GM06990 (cell line): ENCODE results near the gene C2orf72.
"Not testable (repeated sequence)": the region's sequence is repeated elsewhere in the genome, so short reads cannot be mapped to it uniquely, and the experiment has no call there.

Experiments
- DNase-seq: peaks from one replicate; pipeline ENCODE4 v3.0.0-alpha.2; 2011; ENCODE audit not compliant: insufficient read length; ENCODE audit errors: extremely low read depth
- H3K27me3 ChIP-seq: replicated peaks from 2 replicates; pipeline ENCODE4 v1.6.0; 2011; ENCODE audit warnings: low read length; ENCODE audit not compliant: control insufficient read depth, insufficient read depth
- H3K36me3 ChIP-seq: 2 replicates; pipeline ENCODE4 v1.5.1; 2011; ENCODE audit warnings: low read length; ENCODE audit not compliant: control insufficient read depth, insufficient read depth
- H3K4me3 ChIP-seq: replicated peaks from 2 replicates; pipeline ENCODE4 v1.5.1; 2011; ENCODE audit warnings: low read depth, mild to moderate bottlenecking, control low read depth, low read length
- TF ChIP-seq, protein P1 (sequence below): IDR thresholded peaks from 2 replicates; pipeline ENCODE4 v1.5.1; 2011; ENCODE audit warnings: low read length, control low read depth, mild to moderate bottlenecking, inconsistent platforms; ENCODE audit not compliant: insufficient read depth, poor library complexity, severe bottlenecking

Gene C2orf72

DNA sequence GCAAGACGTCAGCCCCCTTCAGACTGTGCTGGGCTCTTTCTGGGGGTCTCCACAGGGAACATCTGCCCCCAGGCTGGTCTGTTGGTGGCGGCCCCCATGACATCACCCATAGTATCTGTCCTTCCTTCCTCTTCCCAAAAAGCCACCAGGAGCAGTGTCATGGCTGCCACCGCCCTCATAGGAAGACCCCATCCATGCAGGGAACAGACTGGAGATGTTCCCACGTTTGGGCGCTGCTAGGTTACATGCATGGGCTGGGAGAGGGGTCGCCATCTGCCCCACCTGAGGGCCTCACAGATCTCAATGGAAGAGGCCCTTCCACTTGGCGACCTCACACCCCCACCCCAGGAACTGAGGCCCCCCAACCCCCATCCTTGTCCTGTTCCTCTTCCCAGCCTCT lies 36.3 kb upstream of the C2orf72 start:
- no peak for DNase-seq
- TF ChIP-seq, protein P1, sequence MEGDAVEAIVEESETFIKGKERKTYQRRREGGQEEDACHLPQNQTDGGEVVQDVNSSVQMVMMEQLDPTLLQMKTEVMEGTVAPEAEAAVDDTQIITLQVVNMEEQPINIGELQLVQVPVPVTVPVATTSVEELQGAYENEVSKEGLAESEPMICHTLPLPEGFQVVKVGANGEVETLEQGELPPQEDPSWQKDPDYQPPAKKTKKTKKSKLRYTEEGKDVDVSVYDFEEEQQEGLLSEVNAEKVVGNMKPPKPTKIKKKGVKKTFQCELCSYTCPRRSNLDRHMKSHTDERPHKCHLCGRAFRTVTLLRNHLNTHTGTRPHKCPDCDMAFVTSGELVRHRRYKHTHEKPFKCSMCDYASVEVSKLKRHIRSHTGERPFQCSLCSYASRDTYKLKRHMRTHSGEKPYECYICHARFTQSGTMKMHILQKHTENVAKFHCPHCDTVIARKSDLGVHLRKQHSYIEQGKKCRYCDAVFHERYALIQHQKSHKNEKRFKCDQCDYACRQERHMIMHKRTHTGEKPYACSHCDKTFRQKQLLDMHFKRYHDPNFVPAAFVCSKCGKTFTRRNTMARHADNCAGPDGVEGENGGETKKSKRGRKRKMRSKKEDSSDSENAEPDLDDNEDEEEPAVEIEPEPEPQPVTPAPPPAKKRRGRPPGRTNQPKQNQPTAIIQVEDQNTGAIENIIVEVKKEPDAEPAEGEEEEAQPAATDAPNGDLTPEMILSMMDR, result no peak
- Histone ChIP-seq H3K36me3 (no peaks in the 10 kb centered on the region), H3K27me3 (peaks cover 1% of the 10 kb centered on the region), H3K4me3 (no peak overlapping the region)

DNA sequence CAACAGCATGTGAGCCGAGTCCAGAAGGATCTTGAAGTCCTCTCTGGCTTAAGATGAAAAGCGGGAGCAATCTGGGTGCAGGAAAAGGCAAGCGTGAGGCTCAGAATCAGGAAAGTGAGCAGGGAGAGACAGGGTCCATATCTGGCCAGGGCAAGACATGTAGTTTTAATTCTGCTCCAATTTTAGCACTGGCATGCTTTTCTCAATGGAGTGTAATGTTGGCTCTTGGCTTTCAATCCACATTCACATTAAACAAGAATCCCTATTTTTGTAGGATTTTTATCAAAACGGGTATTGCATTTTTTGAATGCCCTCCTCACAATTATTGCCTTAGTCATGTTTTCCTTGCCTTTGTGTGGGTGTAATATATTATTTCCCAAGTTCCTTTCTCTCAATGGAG lies 35.4 kb upstream of the C2orf72 start:
- no peak overlapping the region for H3K4me3 ChIP-seq
- peaks cover 1% of the 10 kb centered on the region for H3K27me3 ChIP-seq
- no peak for DNase-seq
- no peaks in the 10 kb centered on the region for H3K36me3 ChIP-seq
- TF ChIP-seq, protein P1, result no peak

DNA sequence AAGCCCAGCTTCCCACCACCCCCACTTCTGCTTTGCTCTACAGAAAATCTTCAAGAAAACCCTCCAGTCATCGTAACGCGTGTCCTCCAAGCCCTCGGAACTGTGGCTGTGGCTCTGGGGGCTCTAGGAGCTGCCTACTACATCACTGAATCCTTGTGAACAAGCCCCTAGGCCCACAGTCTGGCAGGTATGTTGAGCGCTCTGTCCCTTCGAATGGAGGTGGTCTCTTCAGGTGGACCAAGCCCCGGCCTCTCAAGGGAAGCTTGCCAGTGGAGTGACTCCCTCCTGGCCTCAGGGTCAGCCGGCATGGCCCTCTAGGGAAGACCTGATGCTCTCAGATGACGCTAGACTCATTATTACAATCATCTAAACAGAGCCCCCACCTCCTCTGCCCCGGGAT lies 34.7 kb upstream of the C2orf72 start:
- no peaks in the 10 kb centered on the region for H3K36me3 ChIP-seq
- TF ChIP-seq, protein P1, result no peak
- DNase-seq, result no peak
- no peak overlapping the region for H3K4me3 ChIP-seq
- peaks cover 1% of the 10 kb centered on the region for H3K27me3 ChIP-seq

DNA sequence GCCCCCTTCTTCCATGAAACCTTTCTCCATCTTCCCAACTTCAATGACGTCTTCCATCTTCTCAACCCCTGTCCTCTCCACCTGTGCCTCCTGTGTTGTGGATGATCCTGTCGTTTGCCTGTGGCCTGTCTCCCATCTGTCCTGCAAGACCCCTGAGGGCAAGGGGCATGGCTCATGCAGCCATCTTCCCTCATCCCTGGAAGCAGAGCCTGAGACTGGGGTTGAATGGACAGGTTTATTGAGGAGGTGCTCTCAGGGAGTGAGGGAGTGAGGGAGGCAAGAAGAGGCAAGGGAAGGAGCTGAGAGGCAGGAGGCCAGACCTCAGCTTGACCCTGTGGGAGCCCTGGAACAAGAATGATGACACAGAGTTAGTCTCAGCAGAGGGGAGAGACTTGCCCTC lies 34.1 kb upstream of the C2orf72 start:
- Histone ChIP-seq H3K27me3 (peaks cover 1% of the 10 kb centered on the region), H3K36me3 (no peaks in the 10 kb centered on the region), H3K4me3 (no peak overlapping the region)
- no peak for DNase-seq
- TF ChIP-seq, protein P1, result no peak

DNA sequence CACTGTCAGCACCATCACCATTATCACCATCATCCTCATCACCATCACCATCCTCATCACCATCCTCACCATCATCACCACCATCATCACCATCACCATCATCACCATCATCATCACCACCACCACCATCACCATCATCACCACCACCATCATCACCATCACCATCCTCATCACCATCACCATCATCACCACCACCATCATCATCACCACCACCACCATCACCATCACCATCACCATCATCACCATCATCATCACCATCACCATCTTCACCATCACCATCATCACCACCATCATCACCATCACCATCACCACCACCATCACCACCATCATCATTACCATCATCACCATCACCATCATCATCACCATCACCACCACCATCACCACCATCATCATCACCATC lies 32.4 kb upstream of the C2orf72 start:
- not testable (repeated sequence) for H3K27me3 ChIP-seq

DNA sequence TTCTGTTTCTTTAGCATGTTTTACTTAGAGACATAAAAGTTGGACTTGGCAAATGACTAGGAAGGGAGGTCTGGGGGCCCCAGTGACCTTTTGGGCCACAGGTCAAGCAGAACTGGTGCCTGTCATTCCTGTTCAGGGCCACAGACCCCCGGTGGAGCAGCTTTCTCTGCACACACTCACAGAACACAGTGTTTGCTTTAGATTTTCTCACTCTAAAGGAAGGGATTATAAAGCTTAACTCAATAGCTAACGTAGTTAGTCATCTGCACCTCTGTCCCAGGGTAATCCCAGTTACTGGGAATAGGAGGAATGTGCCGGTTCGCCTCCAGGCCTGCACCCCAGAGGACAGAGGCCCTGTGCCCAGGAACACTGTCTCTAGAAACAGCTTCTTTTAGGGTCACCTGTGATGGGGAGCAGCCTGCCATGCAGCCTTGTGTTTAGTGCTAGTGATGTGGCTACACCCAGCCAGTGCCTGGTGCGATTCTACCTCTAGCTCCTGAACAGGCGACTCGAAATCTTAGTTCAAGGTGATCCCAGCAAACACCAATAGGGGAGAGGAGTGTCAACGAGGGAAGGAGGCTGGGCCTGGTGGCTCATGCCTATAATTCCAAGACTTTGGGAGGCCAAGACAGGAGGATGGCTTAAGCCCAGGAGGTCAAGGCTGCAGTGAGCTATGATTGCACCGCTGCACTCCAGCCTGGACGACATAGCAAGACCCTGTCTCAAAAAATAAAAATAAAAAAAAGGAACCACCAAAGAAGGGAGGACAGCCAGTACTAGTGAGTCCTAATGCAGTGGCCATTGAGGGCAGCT lies 29.8 kb upstream of the C2orf72 start:
- TF ChIP-seq, protein P1, result no peak
- no peak overlapping the region for H3K4me3 ChIP-seq
- H3K27me3 ChIP-seq, result peaks cover 1% of the 10 kb centered on the region
- DNase-seq, result no peak
- no peaks in the 10 kb centered on the region for H3K36me3 ChIP-seq

More for the DNA sequence above, 32.4 kb upstream of the C2orf72 start:
- H3K36me3 ChIP-seq, DNase-seq, H3K4me3 ChIP-seq: not testable (repeated sequence)
